DND-41 (cell line): ENCODE results near the gene VTI1A.

Source experiments
- ATAC-seq: fragments of 200-7000 bp; cut with Tn5 transposase; 3 replicates; pipeline ENCODE4 v1.9.1; 2021; ENCODE audit warnings: low read depth; ENCODE audit not compliant: insufficient read depth
- DNase-seq: peaks from one replicate; pipeline ENCODE4 v3.0.0-alpha.2; 2020
- H2AFZ ChIP-seq: 2 replicates; pipeline ENCODE4 v1.6.0; 2012; ENCODE audit warnings: low read depth, low read length
- H3K27ac ChIP-seq: 2 replicates; pipeline ENCODE4 v1.5.1; 2012; ENCODE audit warnings: low read length, inconsistent platforms
- H3K27me3 ChIP-seq: fragments of 200-600 bp; sonication (generic); 2 replicates; pipeline ENCODE4 v1.6.0; 2012; ENCODE audit warnings: low read length, mild to moderate bottlenecking, inconsistent platforms; ENCODE audit not compliant: insufficient read depth, poor library complexity
- H3K36me3 ChIP-seq: 2 replicates; pipeline ENCODE4 v1.5.1; 2012; ENCODE audit warnings: low read length, inconsistent platforms; ENCODE audit not compliant: insufficient read depth
- H3K4me1 ChIP-seq: 2 replicates; pipeline ENCODE4 v1.5.1; 2012; ENCODE audit warnings: mild to moderate bottlenecking, low read length; ENCODE audit not compliant: insufficient read depth
- H3K4me2 ChIP-seq: 2 replicates; pipeline ENCODE4 v1.6.0; 2012; ENCODE audit warnings: mild to moderate bottlenecking, moderate library complexity, low read length, inconsistent platforms; ENCODE audit not compliant: insufficient read depth
- H3K4me3 ChIP-seq, 2 experiments: fragments of 200-600 bp in 1 of 2; shearing (Covaris generic) in 1 of 2; 2 replicates each; pipeline ENCODE4 v1.5.1; 2012 to 2016; ENCODE audit warnings: inconsistent platforms in 2 of 2, low read length in 2 of 2, mild to moderate bottlenecking in 2 of 2, low read depth in 1 of 2, moderate library complexity in 1 of 2
- H3K79me2 ChIP-seq: 2 replicates; pipeline ENCODE4 v1.6.0; 2012; ENCODE audit warnings: low read length, inconsistent platforms; ENCODE audit not compliant: insufficient read depth
- H3K9ac ChIP-seq: 2 replicates; pipeline ENCODE4 v1.6.0; 2012; ENCODE audit warnings: low read depth, mild to moderate bottlenecking, inconsistent platforms, low read length, moderate library complexity
- H3K9me3 ChIP-seq: 2 replicates; pipeline ENCODE4 v1.5.1; 2012; ENCODE audit warnings: low read length, moderate library complexity, mild to moderate bottlenecking, inconsistent platforms; ENCODE audit not compliant: insufficient read depth, severe bottlenecking
- H4K20me1 ChIP-seq: 2 replicates; pipeline ENCODE4 v1.6.0; 2012; ENCODE audit warnings: low read length; ENCODE audit not compliant: insufficient read depth
- CTCF ChIP-seq: IDR thresholded peaks from 2 replicates; pipeline ENCODE4 v1.5.1; 2012; ENCODE audit warnings: borderline replicate concordance, low read length, moderate library complexity, mild to moderate bottlenecking; ENCODE audit not compliant: poor library complexity, severe bottlenecking; ENCODE audit errors: extremely low read depth
- EZH2 ChIP-seq: IDR thresholded peaks from 3 replicates; pipeline ENCODE4 v1.6.1; 2012; ENCODE audit warnings: borderline replicate concordance, low read depth, mild to moderate bottlenecking, moderate library complexity, low read length, inconsistent platforms; ENCODE audit not compliant: severe bottlenecking

The VTI1A gene

DNA sequence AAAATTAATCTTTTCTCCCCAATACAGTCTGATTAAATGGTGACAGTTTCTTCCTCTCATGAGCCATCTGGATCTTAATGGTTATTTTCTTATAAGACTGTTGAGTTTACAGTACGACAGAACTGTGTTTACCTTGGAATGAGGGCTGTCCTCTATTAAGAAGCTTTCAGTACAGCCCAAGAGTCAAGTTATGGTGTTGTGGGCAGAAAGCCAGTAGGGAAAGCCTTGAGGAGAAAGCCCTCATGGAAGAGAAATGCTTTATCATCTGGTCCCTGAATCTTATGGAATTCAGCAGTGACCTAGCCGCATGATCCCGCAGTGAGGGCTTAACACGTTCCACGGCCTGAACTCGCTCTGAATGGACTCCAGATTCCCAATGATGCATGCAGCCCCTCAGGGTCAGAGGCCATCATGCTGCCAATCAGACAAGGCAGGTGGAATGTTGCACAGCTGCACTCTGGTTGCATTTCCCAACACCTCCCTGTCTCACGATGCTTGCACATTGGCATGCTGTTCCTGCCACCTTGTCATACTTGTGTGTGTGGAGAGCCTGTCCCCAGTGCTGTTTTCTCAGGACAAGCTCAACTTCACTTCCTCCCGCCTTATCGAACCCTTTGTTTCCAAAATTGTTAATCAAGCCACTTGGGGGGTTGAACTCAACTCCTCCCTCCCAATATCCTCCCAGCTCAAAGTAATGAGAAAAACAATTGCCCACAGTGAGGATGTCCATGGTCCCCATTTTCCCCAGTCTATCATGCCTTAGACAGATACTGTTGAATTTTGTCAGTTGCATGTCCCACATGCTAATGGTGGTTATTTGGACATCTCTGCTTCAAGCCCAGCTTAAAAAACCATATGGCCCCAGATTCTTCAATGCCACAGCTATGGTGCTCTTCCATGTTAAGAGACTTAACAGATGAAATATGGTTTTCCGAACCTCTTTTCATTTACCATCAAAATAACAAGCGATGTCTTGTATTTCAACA, 291.9 kb downstream of the VTI1A start:
- Histone ChIP-seq H4K20me1 (no peaks in the 10 kb centered on the region), H3K27ac (no peak overlapping the region), H3K79me2 (no peaks in the 10 kb centered on the region), H3K36me3 (no peaks in the 10 kb centered on the region), H3K27me3 (no peaks in the 10 kb centered on the region), H3K9ac (no peak overlapping the region), H2AFZ (no peak overlapping the region), H3K4me1 (no peaks in the 10 kb centered on the region), H3K4me3 (no peak overlapping the region), H3K4me2 (no peak overlapping the region), H3K9me3 (no peaks in the 10 kb centered on the region)
- ATAC-seq (no peak), DNase-seq (no peak)
- no peak for TF ChIP-seq CTCF
- TF ChIP-seq EZH2 = no peak

- H3K4me1 ChIP-seq = no peaks in the 10 kb centered on the region
- no peak overlapping the region for H3K9ac ChIP-seq
- H3K9me3 ChIP-seq = no peaks in the 10 kb centered on the region
- H3K27me3 ChIP-seq = no peaks in the 10 kb centered on the region
- DNase-seq (no peak), ATAC-seq (no peak)
- no peaks in the 10 kb centered on the region for H4K20me1 ChIP-seq
- no peak overlapping the region for H2AFZ ChIP-seq
- no peak overlapping the region for H3K4me3 ChIP-seq
- TF ChIP-seq EZH2 = no peak
- TF ChIP-seq CTCF = no peak
- H3K4me2 ChIP-seq = no peak overlapping the region
- no peaks in the 10 kb centered on the region for H3K79me2 ChIP-seq
- H3K27ac ChIP-seq = no peak overlapping the region
- no peaks in the 10 kb centered on the region for H3K36me3 ChIP-seq
Observed at GRCh38 chr10:112739592-112740353, 292.8 kb downstream of the VTI1A start.

DNA sequence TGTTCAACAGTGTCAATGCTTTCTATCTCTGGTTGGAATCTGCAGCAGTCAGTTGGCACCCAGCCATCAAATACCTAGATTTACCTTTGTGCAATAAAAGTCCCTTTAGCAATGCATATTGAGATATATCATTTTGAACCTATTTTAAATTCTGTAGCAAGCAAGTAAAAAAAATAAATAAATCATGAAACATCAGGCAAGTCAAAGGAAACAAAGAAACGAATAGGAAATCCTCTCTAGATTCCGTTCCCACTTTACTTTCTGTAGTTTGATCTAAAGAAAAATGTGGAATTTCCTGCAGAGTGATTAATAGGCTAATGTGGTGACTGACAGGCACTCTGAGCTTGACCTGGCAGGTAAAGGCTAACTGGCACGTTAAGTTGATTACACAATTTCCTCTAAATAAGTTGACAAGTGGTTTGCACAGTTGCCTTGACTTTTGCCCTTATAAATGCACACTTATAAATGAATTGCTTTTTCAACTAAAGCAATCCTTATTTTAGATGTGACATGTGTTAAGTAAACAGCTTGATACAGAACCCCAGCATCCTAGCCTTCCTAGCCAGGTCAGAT, 294.9 kb downstream of the VTI1A start:
- Histone ChIP-seq H3K79me2 (no peaks in the 10 kb centered on the region), H4K20me1 (no peaks in the 10 kb centered on the region), H3K4me1 (no peaks in the 10 kb centered on the region), H3K4me2 (no peak overlapping the region), H3K36me3 (no peaks in the 10 kb centered on the region), H3K9ac (no peak overlapping the region), H3K27me3 (no peaks in the 10 kb centered on the region), H3K9me3 (no peaks in the 10 kb centered on the region), H3K27ac (no peak overlapping the region), H2AFZ (no peak overlapping the region), H3K4me3 (no peak overlapping the region)
- ATAC-seq (no peak), DNase-seq (no peak)
- no peak for TF ChIP-seq CTCF
- no peak for TF ChIP-seq EZH2
